Neural cell (in vitro differentiated cells): Measurements from ENCODE around the gene PTPRN2. TPM values are rescaled to one million over a fixed set of nuclear protein-coding genes. Genes with fewer than 3 reads are reported as not detected.

Source experiments
- H2AFZ ChIP-seq: fragments of 200-600, 300-800 bp; sonication (generic), shearing (Covaris generic); 2 replicates; pipeline ENCODE4 v1.6.0; 2014; ENCODE audit warnings: low read depth, mild to moderate bottlenecking, antibody characterized with exemption, low read length, moderate library complexity
- H3F3A ChIP-seq: fragments of 200-600 bp; shearing (Covaris generic); 2 replicates; pipeline ENCODE4 v1.6.1; 2016; ENCODE audit warnings: mild to moderate bottlenecking, moderate library complexity, mixed read lengths, antibody characterized with exemption, low read length; ENCODE audit not compliant: insufficient read depth, poor library complexity, severe bottlenecking
- H3K27ac ChIP-seq: fragments of 200-600, 300-800 bp; sonication (generic), shearing (Covaris generic); 2 replicates; pipeline ENCODE4 v1.5.1; 2014; ENCODE audit warnings: mild to moderate bottlenecking, low read length, moderate library complexity
- H3K27me3 ChIP-seq: fragments of 300-800, 200-600 bp; sonication (generic), shearing (Covaris generic); 2 replicates; pipeline ENCODE4 v1.6.0; 2014; ENCODE audit warnings: mild to moderate bottlenecking, low read depth, low read length, moderate library complexity; ENCODE audit not compliant: insufficient read depth
- H3K36me3 ChIP-seq: fragments of 300-800, 200-600 bp; sonication (generic), shearing (Covaris generic); 2 replicates; pipeline ENCODE4 v1.5.1; 2014; ENCODE audit warnings: mild to moderate bottlenecking, antibody characterized with exemption, low read length, moderate library complexity; ENCODE audit not compliant: insufficient read depth
- H3K4me2 ChIP-seq: fragments of 300-800, 200-600 bp; sonication (generic), shearing (Covaris generic); 2 replicates; pipeline ENCODE4 v1.6.0; 2014; ENCODE audit warnings: mild to moderate bottlenecking, low read length
- H3K4me3 ChIP-seq: fragments of 300-800, 200-600 bp; sonication (generic), shearing (Covaris generic); 2 replicates; pipeline ENCODE4 v1.5.1; 2014; ENCODE audit warnings: mild to moderate bottlenecking, low read length, moderate library complexity
- H3K79me2 ChIP-seq: fragments of 200-600 bp; shearing (Covaris generic); replicated peaks from 2 replicates; pipeline ENCODE4 v1.6.0; 2014; ENCODE audit warnings: mild to moderate bottlenecking, low read length, moderate library complexity; ENCODE audit not compliant: insufficient read depth
- H3K9ac ChIP-seq: fragments of 300-800, 200-600 bp; sonication (generic), shearing (Covaris generic); 2 replicates; pipeline ENCODE4 v1.6.1; 2016; ENCODE audit warnings: mild to moderate bottlenecking, low read length, mixed read lengths
- H3K9me2 ChIP-seq: fragments of 200-600 bp; shearing (Covaris generic); 2 replicates; pipeline ENCODE4 v1.6.1; 2016; ENCODE audit warnings: mild to moderate bottlenecking, low read length, mixed read lengths; ENCODE audit not compliant: insufficient read depth
- H3K9me3 ChIP-seq: fragments of 200-600, 300-800 bp; sonication (generic), shearing (Covaris generic); 2 replicates; pipeline ENCODE4 v1.6.1; 2016; ENCODE audit warnings: mild to moderate bottlenecking, mixed run types, low read length, moderate library complexity, mixed read lengths
- H4K20me1 ChIP-seq: fragments of 200-600 bp; shearing (Covaris generic); 2 replicates; pipeline ENCODE4 v1.6.1; 2016; ENCODE audit warnings: mild to moderate bottlenecking, mixed run types; ENCODE audit not compliant: insufficient read depth
- EP300 ChIP-seq: fragments of 450-650 bp; conservative IDR thresholded peaks from 2 replicates; pipeline ENCODE4 v1.6.1; 2014; ENCODE audit warnings: antibody characterized with exemption, mild to moderate bottlenecking, moderate library complexity; ENCODE audit not compliant: poor library complexity, severe bottlenecking
- EZH2 ChIP-seq: fragments of 200-600, 300-800 bp; shearing (Covaris generic), sonication (generic); IDR thresholded peaks from 2 replicates; pipeline ENCODE4 v1.6.1; 2014; ENCODE audit warnings: antibody characterized with exemption, low read length, borderline replicate concordance, mild to moderate bottlenecking; ENCODE audit not compliant: insufficient read depth, poor library complexity, severe bottlenecking
- MXI1 ChIP-seq: fragments of 450-650 bp; conservative IDR thresholded peaks from 2 replicates; pipeline ENCODE4 v1.6.1; 2014; ENCODE audit warnings: antibody characterized with exemption, mild to moderate bottlenecking; ENCODE audit not compliant: poor library complexity, severe bottlenecking
- POLR2AphosphoS5 ChIP-seq: IDR thresholded peaks from 2 replicates; pipeline ENCODE4 v1.6.1; 2012
- RAD21 ChIP-seq: fragments of 450-650 bp; conservative IDR thresholded peaks from 2 replicates; pipeline ENCODE4 v1.6.1; 2014; ENCODE audit warnings: antibody characterized with exemption, mild to moderate bottlenecking, moderate library complexity
- SMC3 ChIP-seq: fragments of 450-650 bp; conservative IDR thresholded peaks from 2 replicates; pipeline ENCODE4 v1.6.1; 2014; ENCODE audit warnings: antibody characterized with exemption, mild to moderate bottlenecking, moderate library complexity; ENCODE audit not compliant: poor library complexity
- TAF1 ChIP-seq: IDR thresholded peaks from 2 replicates; pipeline ENCODE4 v1.6.1; 2012; ENCODE audit warnings: low read depth
- polyA plus RNA-seq: library from polyadenylated mRNA; depleted of rRNA; stranded (reverse); fragments of >200 nt; gene quantifications from 2 replicates; pipeline ENCODE4 v1.2.3, GENCODE V29; 2014
- TF ChIP-seq, protein P1 (sequence below): fragments of 450-650 bp; IDR thresholded peaks from 2 replicates; pipeline ENCODE4 v1.5.1; 2014; ENCODE audit warnings: antibody characterized with exemption, mild to moderate bottlenecking, moderate library complexity; ENCODE audit not compliant: poor library complexity, severe bottlenecking
- TF ChIP-seq, protein P2 (sequence below): IDR thresholded peaks from 2 replicates; pipeline ENCODE4 v1.6.1; 2012; ENCODE audit warnings: borderline replicate concordance

The PTPRN2 gene
- polyA plus RNA-seq, 1 donor from 2014 or later, result 31.0 TPM

DNA sequence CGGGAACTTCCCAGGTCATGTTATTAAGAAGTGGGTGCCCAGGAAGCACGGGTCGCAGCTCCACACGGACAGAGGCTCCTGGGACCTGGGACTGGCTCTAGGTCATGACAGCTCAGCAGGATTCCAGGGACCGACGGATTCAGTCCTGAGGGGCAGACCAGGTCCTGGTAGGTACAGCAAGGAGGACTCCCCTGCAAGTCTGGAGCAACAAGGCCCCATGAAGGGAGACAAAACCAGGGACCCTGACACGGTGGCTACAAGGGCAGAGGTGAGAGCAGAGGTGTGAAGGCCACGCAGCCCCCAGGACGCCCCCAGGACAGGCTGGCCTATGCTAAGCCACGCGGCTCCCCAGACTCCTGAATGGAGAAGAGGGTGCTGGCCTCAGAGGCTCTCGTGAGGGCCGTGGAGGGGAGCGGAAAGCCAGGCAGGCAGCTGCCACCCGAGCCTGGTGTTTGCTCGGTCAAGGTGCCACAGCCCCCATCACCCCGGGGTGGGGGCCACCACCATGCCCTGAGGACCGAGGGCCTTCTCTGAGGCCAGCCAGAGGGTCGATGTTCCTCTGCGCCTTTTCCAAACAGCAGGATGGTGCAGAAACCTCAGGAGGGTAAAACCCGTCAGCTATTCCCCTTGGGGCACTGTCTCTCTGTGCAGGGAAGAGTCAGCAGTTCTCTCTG, 348.9 kb downstream of the PTPRN2 start:
- no peak overlapping the region for H3K4me2 ChIP-seq
- TF ChIP-seq RAD21, result no peak
- TF ChIP-seq, protein P1, sequence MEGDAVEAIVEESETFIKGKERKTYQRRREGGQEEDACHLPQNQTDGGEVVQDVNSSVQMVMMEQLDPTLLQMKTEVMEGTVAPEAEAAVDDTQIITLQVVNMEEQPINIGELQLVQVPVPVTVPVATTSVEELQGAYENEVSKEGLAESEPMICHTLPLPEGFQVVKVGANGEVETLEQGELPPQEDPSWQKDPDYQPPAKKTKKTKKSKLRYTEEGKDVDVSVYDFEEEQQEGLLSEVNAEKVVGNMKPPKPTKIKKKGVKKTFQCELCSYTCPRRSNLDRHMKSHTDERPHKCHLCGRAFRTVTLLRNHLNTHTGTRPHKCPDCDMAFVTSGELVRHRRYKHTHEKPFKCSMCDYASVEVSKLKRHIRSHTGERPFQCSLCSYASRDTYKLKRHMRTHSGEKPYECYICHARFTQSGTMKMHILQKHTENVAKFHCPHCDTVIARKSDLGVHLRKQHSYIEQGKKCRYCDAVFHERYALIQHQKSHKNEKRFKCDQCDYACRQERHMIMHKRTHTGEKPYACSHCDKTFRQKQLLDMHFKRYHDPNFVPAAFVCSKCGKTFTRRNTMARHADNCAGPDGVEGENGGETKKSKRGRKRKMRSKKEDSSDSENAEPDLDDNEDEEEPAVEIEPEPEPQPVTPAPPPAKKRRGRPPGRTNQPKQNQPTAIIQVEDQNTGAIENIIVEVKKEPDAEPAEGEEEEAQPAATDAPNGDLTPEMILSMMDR, result no peak
- no peak for TF ChIP-seq EZH2
- no peak for TF ChIP-seq MXI1
- TF ChIP-seq POLR2AphosphoS5, result no peak
- TF ChIP-seq, protein P2, sequence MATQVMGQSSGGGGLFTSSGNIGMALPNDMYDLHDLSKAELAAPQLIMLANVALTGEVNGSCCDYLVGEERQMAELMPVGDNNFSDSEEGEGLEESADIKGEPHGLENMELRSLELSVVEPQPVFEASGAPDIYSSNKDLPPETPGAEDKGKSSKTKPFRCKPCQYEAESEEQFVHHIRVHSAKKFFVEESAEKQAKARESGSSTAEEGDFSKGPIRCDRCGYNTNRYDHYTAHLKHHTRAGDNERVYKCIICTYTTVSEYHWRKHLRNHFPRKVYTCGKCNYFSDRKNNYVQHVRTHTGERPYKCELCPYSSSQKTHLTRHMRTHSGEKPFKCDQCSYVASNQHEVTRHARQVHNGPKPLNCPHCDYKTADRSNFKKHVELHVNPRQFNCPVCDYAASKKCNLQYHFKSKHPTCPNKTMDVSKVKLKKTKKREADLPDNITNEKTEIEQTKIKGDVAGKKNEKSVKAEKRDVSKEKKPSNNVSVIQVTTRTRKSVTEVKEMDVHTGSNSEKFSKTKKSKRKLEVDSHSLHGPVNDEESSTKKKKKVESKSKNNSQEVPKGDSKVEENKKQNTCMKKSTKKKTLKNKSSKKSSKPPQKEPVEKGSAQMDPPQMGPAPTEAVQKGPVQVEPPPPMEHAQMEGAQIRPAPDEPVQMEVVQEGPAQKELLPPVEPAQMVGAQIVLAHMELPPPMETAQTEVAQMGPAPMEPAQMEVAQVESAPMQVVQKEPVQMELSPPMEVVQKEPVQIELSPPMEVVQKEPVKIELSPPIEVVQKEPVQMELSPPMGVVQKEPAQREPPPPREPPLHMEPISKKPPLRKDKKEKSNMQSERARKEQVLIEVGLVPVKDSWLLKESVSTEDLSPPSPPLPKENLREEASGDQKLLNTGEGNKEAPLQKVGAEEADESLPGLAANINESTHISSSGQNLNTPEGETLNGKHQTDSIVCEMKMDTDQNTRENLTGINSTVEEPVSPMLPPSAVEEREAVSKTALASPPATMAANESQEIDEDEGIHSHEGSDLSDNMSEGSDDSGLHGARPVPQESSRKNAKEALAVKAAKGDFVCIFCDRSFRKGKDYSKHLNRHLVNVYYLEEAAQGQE, result no peak
- TF ChIP-seq SMC3, result no peak
- TF ChIP-seq TAF1, result no peak
- no peak for TF ChIP-seq EP300
- no peaks in the 10 kb centered on the region for H3F3A ChIP-seq
- no peak overlapping the region for H2AFZ ChIP-seq
- no peak overlapping the region for H3K4me3 ChIP-seq
- H3K27me3 ChIP-seq, result no peaks in the 10 kb centered on the region
- no peaks in the 10 kb centered on the region for H3K79me2 ChIP-seq
- H3K36me3 ChIP-seq, result no peaks in the 10 kb centered on the region
- no peak overlapping the region for H3K9ac ChIP-seq
- no peaks in the 10 kb centered on the region for H3K9me2 ChIP-seq
- H4K20me1 ChIP-seq, result no peaks in the 10 kb centered on the region
- no peaks in the 10 kb centered on the region for H3K9me3 ChIP-seq
- no peak overlapping the region for H3K27ac ChIP-seq

DNA sequence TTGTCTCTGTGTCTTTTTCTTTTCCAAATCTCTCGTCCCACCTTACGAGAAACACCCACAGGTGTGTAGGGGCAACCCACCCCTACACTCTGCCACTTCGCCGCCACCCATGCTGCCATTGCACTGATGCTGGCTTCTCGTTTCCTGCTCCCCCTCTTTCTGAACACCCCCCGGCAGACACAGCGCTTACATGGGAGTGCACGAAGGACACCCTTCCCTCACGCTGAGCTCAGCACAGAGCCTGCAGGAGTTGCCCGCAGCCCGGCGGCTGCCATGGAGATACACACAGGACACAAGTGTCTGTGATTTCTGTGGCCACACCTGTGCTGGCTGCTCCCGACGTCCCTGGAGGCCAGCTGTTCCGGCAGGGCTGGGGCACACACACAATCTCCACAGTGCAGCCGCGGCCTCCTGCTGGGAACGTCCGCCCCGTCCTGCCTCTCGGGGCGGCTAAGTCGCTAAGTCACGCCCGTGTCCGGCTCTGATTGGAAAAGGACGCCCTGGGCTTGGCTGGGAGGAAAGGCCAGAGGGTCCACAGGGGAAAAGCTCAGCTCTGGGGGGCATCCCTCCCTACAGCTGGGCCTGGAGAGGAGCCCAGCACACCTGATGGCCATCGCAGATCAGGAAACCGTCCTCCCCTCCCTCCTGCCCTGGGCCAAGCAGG, 349.8 kb downstream of the PTPRN2 start:
- Histone ChIP-seq H3K36me3 (no peaks in the 10 kb centered on the region), H4K20me1 (no peaks in the 10 kb centered on the region), H3K9me3 (no peaks in the 10 kb centered on the region), H3K4me3 (no peak overlapping the region), H3K4me2 (no peak overlapping the region), H3K9me2 (no peaks in the 10 kb centered on the region), H3K9ac (no peak overlapping the region), H3K27ac (no peak overlapping the region), H2AFZ (no peak overlapping the region), H3F3A (no peaks in the 10 kb centered on the region), H3K79me2 (no peaks in the 10 kb centered on the region), H3K27me3 (no peaks in the 10 kb centered on the region)
- no peak for TF ChIP-seq EP300
- no peak for TF ChIP-seq SMC3
- TF ChIP-seq, protein P2, result no peak
- TF ChIP-seq RAD21, result no peak
- TF ChIP-seq, protein P1, result no peak
- TF ChIP-seq EZH2, result no peak
- TF ChIP-seq TAF1, result no peak
- TF ChIP-seq MXI1, result no peak
- TF ChIP-seq POLR2AphosphoS5, result no peak
